Breast epithelium (tissue), 4 donors: ENCODE measurements around the gene PRR12. TPM values are rescaled to one million over a fixed set of nuclear protein-coding genes. Genes with fewer than 3 reads are reported as not detected.

Experiments
- DNase-seq, 2 donors: peaks; one replicate each; pipeline ENCODE4 v3.0.0-alpha.2; 2019; ENCODE audit warnings: low spot score in 2 of 2
- H3K27ac ChIP-seq, 2 donors: fragments of 200-600 bp; sonication (generic) in 1 of 2; one replicate each; pipeline ENCODE4 v1.5.1; 2016 to 2019; ENCODE audit warnings: mild to moderate bottlenecking in 1 of 2
- H3K27me3 ChIP-seq, 2 donors: fragments of 200-600 bp; sonication (generic) in 1 of 2; one replicate each; pipeline versions ENCODE4 v1.5.1 to v1.6.0; 2017 to 2019; ENCODE audit warnings: control low read depth in 1 of 2, mild to moderate bottlenecking in 1 of 2
- H3K36me3 ChIP-seq: fragments of 200-600 bp; one replicate; pipeline ENCODE4 v1.5.1; 2019
- H3K4me1 ChIP-seq, 2 donors: fragments of 200-600 bp; sonication (generic); one replicate each; pipeline ENCODE4 v1.5.1; 2016 to 2019; ENCODE audit warnings: control low read depth in 1 of 2
- H3K4me3 ChIP-seq, 3 donors: fragments of 200-600 bp; sonication (generic); 1 replicate in 2 of 3; 2 replicates in 1 of 3; pipeline ENCODE4 v1.5.1; 2016 to 2019; ENCODE audit warnings: mild to moderate bottlenecking in 3 of 3, moderate library complexity in 2 of 3
- H3K9me3 ChIP-seq, 2 donors: fragments of 200-600 bp; sonication (generic) in 1 of 2; one replicate each; pipeline ENCODE4 v1.5.1; 2016 to 2019; ENCODE audit warnings: control low read depth in 1 of 2
- POLR2A ChIP-seq: fragments of 450-650 bp; IDR thresholded peaks from one replicate; pipeline ENCODE4 v1.6.1; 2016; ENCODE audit warnings: antibody characterized with exemption, mild to moderate bottlenecking, moderate library complexity
- POLR2AphosphoS5 ChIP-seq, 3 donors: sonication (generic); formaldehyde crosslinking; IDR thresholded peaks; one replicate each; pipeline ENCODE4 v1.6.1; 2017; ENCODE audit warnings: antibody characterized with exemption in 3 of 3
- intact Hi-C: fragments of 100-400 bp; cut with DNase I; formaldehyde crosslinking; loops from one replicate; pipeline ENCODE4 v1.15.1; 2023; ENCODE audit warnings: low total_unique reads
- total RNA-seq, 3 donors: library from RNA; depleted of rRNA; stranded (reverse); fragments of >200 nt; gene quantifications; one replicate each; pipeline ENCODE4 v1.1.0, GENCODE V29; 2016
- TF ChIP-seq, protein P1 (sequence below), 3 donors: fragments of 450-650 bp; IDR thresholded peaks; one replicate each; pipeline ENCODE4 v1.5.1; 2016 to 2017; ENCODE audit warnings: antibody characterized with exemption in 3 of 3, mild to moderate bottlenecking in 3 of 3, moderate library complexity in 3 of 3

The PRR12 gene
- total RNA-seq, 3 donors from 2014 or later: 6.2 to 8.8 (median 6.3) TPM

DNA sequence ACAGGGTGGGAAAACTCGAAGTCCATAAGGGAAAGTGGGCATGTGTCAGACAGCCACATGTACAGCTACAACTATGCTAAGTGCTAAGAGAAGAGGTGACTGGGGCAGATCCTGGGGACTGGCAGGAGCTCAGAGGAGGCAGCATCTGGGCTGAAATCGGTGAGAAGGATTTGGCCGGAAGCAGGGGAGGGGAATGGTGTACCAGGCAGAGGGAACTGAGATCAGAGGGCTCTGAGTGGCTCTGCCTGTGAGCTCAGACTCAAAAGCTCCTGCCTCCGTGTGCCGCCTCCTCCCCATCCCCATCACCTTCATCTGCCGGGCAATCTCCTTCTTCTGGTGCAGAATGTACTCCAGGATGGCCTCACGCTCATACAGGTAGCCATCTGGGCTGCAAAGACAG, 32.4 kb upstream of the PRR12 start:
- DNase-seq: no peak
- H3K4me1 ChIP-seq: no peaks in the 10 kb centered on the region
- no peaks in the 10 kb centered on the region for H3K27me3 ChIP-seq
- intact Hi-C loops: no loop called here
- TF ChIP-seq, protein P1, sequence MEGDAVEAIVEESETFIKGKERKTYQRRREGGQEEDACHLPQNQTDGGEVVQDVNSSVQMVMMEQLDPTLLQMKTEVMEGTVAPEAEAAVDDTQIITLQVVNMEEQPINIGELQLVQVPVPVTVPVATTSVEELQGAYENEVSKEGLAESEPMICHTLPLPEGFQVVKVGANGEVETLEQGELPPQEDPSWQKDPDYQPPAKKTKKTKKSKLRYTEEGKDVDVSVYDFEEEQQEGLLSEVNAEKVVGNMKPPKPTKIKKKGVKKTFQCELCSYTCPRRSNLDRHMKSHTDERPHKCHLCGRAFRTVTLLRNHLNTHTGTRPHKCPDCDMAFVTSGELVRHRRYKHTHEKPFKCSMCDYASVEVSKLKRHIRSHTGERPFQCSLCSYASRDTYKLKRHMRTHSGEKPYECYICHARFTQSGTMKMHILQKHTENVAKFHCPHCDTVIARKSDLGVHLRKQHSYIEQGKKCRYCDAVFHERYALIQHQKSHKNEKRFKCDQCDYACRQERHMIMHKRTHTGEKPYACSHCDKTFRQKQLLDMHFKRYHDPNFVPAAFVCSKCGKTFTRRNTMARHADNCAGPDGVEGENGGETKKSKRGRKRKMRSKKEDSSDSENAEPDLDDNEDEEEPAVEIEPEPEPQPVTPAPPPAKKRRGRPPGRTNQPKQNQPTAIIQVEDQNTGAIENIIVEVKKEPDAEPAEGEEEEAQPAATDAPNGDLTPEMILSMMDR (IDR thresholded peaks at IDR 0.05): no peak
- TF ChIP-seq POLR2AphosphoS5 (IDR thresholded peaks at IDR 0.05) (no peak), POLR2A (no peak)
- H3K36me3 ChIP-seq: peaks cover 5% of the 10 kb centered on the region
- H3K27ac ChIP-seq: no peak overlapping the region
- H3K9me3 ChIP-seq: no peaks in the 10 kb centered on the region
- H3K4me3 ChIP-seq: no peak overlapping the region

DNA sequence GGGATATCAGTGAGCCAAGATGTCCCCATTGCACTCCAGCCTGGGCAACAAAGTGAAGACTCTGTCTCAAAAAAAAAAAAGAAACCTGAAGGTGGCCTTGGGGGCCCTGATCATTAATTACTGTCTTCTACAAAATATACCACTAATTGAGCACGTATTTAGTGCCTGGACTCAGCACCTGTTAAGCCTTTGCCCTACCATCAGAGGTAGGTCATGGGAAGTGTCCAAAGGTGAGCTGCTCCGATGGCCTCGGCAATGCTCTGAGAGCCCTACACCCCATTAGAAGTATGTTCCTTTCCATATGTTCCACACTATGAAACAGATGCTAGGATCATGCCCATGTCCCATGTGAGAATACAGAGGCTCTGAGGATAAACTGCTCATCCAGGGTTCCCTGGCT, 31.5 kb upstream of the PRR12 start:
- TF ChIP-seq, protein P1 (IDR thresholded peaks at IDR 0.05): no peak
- no peak for TF ChIP-seq POLR2AphosphoS5 (IDR thresholded peaks at IDR 0.05)
- no peak for TF ChIP-seq POLR2A
- peaks cover 5% of the 10 kb centered on the region for H3K36me3 ChIP-seq
- H3K9me3 ChIP-seq: no peaks in the 10 kb centered on the region
- peak overlapping the region in 1 of 2 donors; percentile 60 for H3K27ac ChIP-seq
- no peak overlapping the region for H3K4me3 ChIP-seq
- intact Hi-C loops: no loop called here
- no peaks in the 10 kb centered on the region for H3K4me1 ChIP-seq
- H3K27me3 ChIP-seq: no peaks in the 10 kb centered on the region
- no peak for DNase-seq

DNA sequence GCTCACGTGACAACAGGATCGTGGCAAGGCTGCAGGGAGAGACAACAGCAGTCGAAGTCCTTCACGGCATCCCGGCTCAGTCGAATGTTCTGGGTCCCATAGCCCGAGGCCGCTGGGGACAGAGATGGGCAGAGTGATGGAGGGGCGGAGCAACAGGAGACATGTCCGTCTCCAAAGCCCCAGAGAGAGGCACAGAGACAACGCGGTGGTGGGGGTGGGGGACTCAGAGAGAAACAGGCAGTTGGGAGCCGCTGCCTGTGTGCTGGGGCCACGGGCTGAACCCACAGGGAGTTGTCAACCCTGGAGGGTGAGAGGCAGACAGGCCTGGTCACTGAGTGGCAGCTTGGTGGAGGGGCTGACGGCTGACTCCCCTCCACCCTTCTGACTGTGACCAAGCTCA, 31.1 kb upstream of the PRR12 start:
- no peak for TF ChIP-seq POLR2A
- TF ChIP-seq, protein P1 (IDR thresholded peaks at IDR 0.05): no peak
- TF ChIP-seq POLR2AphosphoS5 (IDR thresholded peaks at IDR 0.05): no peak
- H3K36me3 ChIP-seq: peaks cover 5% of the 10 kb centered on the region
- DNase-seq: no peak
- no peak overlapping the region for H3K4me3 ChIP-seq
- peak overlapping the region in 1 of 2 donors; percentile 60 for H3K27ac ChIP-seq
- intact Hi-C loops: no loop called here
- H3K9me3 ChIP-seq: no peaks in the 10 kb centered on the region
- H3K4me1 ChIP-seq: no peaks in the 10 kb centered on the region
- H3K27me3 ChIP-seq: no peaks in the 10 kb centered on the region

GRCh38 chr19:49560358-49560900, 30.6 kb upstream of the PRR12 start:
- peak in 1 of 2 donors; percentile 31 for DNase-seq
- TF ChIP-seq, protein P1 (IDR thresholded peaks at IDR 0.05): no peak
- TF ChIP-seq POLR2AphosphoS5 (IDR thresholded peaks at IDR 0.05) (no peak), POLR2A (no peak)
- Histone ChIP-seq H3K9me3 (no peaks in the 10 kb centered on the region), H3K27ac (peak overlapping the region in 1 of 2 donors; percentile 60), H3K27me3 (no peaks in the 10 kb centered on the region), H3K4me3 (no peak overlapping the region), H3K4me1 (no peaks in the 10 kb centered on the region), H3K36me3 (peaks cover 5% of the 10 kb centered on the region)
- intact Hi-C loops: no loop called here

DNA sequence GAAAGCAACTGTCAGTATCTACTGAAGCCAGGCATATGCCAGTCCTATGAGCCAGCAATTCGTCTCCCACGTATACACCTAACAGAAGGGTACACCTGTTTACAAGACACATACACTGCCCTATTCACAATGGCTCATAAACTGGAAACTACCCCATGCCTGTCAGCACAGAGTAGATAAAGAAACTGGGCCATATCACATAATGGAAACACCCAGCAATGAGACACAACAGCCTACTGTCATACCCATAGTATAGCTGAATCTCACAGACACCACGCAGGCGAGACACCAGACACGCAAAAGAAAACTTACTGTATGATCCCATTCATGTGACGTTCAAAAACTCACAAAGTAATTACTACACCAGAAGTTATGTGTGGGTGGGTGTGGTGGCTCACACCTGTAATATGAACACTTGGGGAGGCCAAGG, 26.4 kb upstream of the PRR12 start:
- H3K27me3 ChIP-seq: no peaks in the 10 kb centered on the region
- TF ChIP-seq POLR2A (no peak), POLR2AphosphoS5 (IDR thresholded peaks at IDR 0.05) (no peak)
- TF ChIP-seq, protein P1 (IDR thresholded peaks at IDR 0.05): no peak
- no peaks in the 10 kb centered on the region for H3K4me1 ChIP-seq
- no peaks in the 10 kb centered on the region for H3K9me3 ChIP-seq
- intact Hi-C loops: no loop called here
- no peaks in the 10 kb centered on the region for H3K36me3 ChIP-seq
- no peak for DNase-seq
- no peak overlapping the region for H3K27ac ChIP-seq
- no peak overlapping the region for H3K4me3 ChIP-seq
